HG03066 (cell line): ENCODE measurements around the gene SMARCA5.
"Not testable (repeated sequence)": the region's sequence is repeated elsewhere in the genome, so short reads cannot be mapped to it uniquely, and the experiment has no call there.

ENCODE experiments used
- ATAC-seq: cut with Tn5 transposase; IDR thresholded peaks from one replicate; pipeline ENCODE4 v1.9.1; 2021; ENCODE audit warnings: low read depth; ENCODE audit not compliant: unreplicated experiment

The SMARCA5 gene, protein sequence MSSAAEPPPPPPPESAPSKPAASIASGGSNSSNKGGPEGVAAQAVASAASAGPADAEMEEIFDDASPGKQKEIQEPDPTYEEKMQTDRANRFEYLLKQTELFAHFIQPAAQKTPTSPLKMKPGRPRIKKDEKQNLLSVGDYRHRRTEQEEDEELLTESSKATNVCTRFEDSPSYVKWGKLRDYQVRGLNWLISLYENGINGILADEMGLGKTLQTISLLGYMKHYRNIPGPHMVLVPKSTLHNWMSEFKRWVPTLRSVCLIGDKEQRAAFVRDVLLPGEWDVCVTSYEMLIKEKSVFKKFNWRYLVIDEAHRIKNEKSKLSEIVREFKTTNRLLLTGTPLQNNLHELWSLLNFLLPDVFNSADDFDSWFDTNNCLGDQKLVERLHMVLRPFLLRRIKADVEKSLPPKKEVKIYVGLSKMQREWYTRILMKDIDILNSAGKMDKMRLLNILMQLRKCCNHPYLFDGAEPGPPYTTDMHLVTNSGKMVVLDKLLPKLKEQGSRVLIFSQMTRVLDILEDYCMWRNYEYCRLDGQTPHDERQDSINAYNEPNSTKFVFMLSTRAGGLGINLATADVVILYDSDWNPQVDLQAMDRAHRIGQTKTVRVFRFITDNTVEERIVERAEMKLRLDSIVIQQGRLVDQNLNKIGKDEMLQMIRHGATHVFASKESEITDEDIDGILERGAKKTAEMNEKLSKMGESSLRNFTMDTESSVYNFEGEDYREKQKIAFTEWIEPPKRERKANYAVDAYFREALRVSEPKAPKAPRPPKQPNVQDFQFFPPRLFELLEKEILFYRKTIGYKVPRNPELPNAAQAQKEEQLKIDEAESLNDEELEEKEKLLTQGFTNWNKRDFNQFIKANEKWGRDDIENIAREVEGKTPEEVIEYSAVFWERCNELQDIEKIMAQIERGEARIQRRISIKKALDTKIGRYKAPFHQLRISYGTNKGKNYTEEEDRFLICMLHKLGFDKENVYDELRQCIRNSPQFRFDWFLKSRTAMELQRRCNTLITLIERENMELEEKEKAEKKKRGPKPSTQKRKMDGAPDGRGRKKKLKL

DNA sequence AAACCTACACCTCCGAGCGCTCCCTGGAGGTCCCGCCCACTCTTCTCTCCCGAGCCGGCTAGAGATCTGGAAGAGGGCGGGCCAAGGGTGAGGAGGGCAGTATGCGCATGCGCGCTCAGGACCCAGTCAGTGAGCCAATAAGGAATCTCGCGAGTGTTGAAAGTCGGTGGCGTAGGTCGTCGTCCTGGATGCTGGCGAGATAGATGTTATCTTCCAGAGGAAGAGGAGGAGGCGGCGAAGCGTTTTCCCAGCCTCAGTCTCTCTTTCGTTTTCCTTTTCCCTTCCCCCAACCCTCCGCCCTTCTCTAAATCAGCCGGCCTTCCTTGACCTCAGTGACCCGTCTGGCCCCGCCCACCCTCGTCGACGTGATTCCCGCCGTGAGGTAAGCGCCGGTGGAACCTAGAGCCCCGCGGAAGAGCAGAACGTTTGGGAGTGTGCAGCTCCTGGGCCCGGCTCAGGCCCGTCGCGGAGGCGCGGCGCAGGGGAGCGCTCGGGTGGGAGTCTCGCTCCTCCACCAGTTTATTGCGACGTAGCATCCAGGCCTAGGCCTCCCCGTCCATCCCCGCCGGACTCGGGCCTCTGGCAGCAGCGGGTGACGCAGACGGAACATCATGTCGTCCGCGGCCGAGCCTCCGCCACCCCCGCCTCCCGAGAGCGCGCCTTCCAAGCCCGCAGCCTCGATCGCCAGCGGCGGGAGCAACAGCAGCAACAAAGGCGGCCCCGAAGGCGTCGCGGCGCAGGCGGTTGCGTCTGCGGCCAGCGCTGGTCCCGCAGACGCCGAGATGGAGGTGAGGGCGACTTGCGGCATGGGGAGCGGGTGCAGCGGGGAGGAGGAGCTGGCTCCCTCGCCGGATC, at the start of gene SMARCA5:
TSS of gene SMARCA5 (plus strand) at position 389 of the 855 bp plus-strand sequence. CDS start at position 612, 223 bp downstream.
- ATAC-seq = peak; percentile 81

DNA sequence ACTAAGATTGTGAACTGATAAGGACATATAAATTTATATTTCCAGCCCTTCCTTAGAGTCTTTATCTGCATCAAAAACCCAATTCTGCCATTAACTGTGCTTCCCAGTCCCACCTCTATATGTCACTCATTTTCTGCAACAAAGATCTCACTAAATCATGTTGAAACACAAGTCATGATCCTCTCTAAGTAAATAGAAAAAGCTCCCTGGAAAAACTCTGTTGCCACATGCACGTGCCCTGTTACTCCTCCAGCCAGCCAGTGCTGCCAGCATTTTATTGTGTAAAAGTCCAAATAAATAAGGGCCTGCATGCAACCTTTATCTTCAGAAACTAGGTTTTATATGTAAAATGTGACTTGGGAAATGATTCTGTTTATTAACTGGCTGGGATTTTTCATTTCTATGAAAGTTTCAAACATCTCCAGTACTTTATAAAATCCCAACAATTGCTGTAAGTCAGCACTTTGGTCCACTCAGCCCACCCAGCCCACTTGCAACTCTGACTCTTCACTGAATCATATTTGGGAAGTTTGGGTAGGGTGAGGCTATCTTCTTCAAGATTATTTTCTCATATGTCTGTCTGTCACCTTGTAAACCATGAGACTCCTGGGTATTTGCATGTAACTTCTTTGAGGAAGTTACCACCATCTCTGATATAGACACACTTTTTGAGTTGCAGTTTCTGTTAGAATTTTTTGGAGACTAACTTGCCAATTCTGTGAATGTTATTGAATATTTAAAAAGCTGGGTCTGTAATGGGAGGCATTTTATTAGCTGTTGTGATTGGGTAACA, 40.0 kb upstream of the SMARCA5 start:
- peak; percentile 71 for ATAC-seq

DNA sequence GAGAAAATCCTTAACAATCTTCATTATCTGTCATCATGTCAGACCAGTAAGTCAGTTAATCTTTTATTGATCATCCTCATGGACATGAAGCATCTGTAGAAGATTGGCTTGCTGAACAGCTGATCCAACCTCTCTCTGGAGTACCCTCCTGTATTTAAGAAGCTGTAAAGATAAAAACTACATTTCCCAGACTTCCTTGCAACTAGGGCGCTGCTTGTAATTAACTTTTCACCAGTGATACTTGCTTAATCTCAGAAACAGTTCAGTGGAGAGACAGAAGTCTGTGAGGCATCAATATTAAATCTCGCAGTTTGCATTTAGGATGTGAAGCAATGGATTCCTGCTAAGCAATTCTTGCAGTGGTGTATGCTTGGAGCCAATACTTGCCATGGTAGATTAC, 36.0 kb upstream of the SMARCA5 start:
- ATAC-seq = no peak

DNA sequence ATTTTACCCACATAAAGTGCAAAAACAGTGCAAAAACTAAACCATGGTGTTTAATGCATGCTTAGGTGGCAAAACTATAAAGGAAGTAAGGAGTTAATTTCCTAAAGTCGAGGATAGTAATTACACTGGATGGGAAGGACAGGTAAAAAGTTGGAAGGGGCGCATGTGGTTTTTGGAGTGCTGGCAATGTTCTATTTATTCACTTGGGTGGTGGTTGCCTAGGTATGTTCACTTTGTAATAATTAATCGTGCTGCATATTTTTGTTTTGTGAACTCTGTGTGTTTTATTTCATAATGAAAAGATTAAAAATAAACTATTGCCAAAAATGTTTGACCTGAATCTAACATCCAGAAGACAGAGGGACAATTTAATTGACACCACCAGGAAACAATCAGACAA, 32.1 kb upstream of the SMARCA5 start:
- ATAC-seq = no peak

DNA sequence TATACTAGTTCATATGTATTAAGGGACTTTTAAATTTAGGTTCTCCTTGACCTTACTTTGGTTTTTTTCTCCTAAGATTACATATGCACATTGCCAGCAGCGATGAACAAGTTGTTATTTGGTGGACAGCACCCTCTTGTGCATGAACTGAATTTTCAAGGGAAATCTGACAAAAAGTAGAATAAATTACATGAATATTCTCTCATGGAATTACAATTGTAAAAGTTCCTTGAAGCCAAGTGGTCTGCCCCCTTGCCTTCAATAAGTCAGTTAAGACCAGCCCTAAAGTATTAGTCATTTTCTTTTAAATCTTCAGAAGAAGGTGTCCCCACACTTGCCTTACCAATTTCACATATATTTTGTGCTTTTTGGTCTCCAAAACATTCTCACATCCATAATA, 30.7 kb upstream of the SMARCA5 start:
- ATAC-seq = peak; percentile 67

DNA sequence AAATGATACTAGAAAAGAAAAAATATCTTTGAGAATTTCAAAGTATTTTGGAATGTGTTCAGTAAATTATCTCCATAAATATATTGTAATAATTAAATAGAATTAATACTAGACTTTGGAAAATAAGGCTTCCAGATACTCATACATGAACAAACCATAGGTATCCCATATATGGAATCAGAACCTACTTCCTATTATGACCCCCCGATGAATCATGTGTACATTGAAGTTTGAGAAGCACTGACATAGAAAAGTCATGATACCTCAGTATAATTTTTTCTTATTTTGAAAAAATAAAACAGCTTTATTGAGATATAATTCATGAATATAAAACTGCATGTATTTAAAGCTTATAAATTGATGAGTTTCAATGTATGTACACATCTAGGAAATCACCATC, 27.2 kb upstream of the SMARCA5 start:
- ATAC-seq = no peak

DNA sequence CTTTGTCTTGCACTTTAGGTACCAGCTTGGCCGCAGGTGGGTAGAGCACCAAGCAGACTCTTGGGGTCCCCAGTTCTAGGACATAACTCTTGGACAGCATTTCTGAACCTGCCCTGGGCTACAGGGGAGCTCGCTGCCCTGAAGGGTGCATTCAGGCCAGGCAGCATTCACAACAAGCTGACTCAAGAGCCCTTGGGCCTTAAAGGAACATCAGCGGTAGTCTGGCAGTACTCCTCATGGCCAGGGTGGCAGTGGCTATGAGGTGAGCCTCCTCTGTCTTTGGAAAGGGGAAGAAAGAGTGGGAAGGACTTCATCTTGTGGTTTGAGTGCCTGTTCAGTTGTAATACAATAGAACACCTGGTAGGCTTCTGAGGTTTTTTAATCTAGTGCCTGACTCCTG, 24.8 kb upstream of the SMARCA5 start:
- no peak for ATAC-seq

DNA sequence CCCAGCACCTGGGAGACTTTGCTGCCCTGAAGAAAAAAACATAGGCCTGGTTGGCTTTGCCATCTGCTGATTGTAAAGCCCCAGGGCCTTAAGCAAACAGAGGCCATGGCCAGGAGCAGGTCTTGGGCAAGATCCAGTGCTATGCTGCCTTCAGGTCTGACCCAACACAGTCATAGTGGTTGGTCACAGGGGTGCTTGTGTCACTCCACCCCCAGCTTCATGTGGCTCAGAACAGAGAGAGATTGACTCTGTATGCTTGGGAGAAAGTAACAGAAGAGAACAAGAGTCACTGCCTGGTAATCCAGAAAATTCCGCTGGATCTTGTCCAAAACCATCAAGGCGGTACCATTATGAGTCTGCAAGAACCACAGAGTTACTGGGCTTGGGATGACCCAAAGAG, 24.4 kb upstream of the SMARCA5 start:
- ATAC-seq = no peak

DNA sequence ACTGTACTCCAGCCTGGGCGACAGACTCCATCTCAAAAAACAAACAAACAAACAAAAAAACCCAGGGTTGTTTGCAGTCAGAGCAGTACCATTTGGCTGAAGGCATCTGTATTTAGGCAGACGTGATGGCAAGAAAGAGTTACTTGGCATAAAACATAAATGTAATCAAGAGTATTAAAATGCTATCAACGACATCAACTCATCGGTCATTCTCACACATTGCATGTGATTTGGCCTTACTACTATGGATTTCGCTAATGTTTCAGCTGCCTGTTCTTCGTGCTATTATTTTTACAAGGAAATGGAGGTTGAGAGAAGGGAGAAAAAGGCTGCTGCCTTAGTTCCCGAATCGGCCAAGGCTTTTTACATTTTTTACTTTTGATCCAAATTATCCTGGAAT, 15.5 kb upstream of the SMARCA5 start:
- no peak for ATAC-seq

DNA sequence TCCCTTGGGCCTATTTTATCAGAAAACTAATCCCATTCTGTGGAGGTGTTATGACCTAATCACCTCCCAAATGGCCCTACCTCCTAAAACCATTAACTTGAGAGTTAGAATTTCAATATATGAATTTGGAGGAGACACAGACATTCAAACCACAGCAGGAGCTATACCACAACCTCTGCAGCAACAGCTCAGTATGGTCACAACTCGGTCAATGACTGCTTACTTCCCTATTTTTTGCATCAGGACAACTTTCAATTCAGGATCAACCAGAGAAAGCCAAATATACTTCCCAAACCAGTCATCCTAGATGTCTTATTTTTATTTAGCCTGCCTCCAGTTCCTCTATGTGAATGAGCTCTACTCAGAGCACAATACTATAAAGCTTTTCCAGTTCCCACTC, 11.3 kb upstream of the SMARCA5 start:
- ATAC-seq = no peak

DNA sequence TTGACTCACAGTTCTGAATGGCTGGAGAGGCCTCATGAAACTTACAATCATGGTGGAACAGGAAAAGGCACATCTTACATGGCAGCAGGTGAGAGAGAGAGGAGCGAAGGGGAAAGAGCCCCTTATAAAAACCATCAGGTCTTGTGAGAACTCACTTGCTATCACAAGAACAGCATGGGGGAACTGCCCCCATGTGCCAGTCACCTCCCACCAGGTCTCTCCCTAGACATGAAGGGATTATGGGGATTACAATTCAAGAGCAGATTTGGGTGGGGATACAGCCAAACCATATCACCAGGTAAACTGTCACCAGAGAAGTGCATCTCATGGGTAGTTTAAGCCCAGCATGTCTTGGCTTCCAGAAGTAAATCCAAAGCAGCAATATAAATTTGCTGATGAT, 7.5 kb upstream of the SMARCA5 start:
- ATAC-seq = no peak

DNA sequence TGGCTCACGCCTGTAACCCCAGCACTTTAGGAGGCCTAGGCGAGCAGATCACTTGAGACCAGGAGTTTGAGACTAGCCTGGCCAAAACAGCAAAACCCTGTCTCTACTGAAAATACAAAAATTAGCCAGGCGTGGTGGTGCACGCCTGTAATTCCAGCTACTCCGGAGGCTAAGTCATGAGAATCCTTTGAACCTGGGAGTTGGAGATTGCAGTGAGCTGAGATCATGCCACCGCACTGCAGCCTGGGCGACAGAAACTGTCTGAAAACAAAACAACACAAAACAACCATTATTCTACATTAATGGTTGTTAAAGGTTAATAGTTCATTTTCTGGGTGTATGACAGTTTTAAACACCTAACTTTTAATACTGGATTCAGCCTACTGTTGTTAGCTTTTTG, 1.6 kb upstream of the SMARCA5 start:
- ATAC-seq = no peak

DNA sequence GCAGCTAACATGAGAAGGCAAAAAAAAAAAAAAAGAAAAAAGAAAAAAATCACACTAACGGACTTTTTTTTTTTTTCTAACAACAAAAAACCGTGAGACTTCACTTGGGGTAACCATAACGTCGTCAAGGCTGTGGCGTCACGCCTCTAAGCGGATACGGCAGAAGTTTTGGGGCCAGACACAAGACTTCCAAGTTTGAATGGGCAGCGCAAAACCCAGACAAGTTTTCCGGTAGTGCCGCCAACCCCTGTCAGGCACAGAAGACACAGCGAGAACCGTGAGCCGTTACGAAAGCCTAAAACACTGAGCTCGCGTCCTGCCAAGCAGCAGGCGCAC, 556 bp upstream of the SMARCA5 start:
- peak; percentile 30 for ATAC-seq

DNA sequence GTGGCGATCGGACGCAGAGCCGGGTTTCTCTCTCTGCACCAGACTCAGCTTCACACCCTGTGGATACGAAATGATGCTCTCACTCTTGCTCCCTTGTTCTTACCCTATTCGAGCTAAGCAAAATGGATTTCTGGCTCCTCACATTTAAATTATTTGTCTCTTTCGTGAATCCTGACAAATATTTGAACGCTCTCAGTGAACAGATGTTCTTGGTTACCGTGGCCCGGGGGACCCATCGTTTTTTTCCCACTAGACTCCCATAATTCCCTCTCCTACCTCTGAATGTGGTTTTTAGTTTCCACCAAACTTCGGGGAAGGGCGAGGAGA, 630 bp downstream of the SMARCA5 start:
- ATAC-seq = no peak

DNA sequence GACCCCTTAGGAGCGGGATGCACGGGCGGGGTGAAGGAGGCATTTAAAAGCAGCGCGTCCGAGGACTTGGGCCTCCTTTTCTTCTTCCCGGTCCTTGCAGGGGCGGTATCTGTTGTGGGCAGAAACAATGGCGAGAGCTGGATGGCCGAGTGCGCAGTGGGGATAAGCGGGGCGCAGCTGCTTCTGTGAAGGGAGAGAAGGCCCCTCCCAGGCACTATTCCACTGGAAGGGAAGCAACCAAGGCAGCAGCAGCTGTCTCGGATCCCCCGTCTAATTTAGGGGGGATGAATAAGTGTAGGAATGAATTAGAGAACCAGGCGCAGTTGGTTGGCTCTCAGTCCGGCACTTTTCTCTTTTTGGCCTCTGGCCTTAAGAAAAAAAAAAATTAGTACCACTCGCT, 995 bp downstream of the SMARCA5 start:
- no peak for ATAC-seq

DNA sequence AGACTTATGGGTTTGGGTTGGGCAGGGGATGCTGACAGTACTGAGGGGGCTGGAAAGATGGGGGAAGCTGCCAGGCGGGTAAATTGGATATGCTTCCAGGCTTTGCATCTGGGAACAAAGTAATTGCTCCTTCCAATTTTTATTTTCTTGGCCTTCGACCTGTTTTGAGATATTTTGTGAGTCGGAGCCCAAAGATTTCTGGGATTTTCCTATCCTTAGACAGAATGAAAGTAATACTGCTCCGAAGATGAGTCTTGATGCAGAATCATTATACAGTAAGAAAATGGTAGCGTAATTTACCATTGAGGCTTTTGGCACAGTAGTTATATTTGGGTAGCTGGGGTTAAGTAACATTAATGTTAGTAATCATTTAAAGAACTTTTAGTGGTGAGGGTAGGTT, 1.4 kb downstream of the SMARCA5 start:
- ATAC-seq = no peak

DNA sequence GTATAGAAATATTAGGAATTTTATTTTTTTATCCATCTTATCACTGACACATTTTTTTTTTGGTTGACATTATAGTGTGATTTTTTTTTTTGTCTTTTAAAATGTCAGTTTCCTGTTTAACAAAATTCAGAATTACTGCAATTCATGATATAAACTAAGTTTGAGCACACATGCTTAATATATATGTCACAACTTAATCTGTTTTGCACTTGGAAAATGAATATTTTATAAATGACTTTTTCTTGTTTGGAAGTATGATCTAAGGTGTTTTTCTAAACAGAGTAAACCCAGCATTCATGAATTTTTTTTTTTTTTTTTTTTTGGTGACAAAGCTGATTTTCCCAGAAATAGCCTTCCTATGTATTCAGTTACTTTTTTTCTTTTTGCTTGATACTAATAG, 2.4 kb downstream of the SMARCA5 start:
- ATAC-seq = no peak

DNA sequence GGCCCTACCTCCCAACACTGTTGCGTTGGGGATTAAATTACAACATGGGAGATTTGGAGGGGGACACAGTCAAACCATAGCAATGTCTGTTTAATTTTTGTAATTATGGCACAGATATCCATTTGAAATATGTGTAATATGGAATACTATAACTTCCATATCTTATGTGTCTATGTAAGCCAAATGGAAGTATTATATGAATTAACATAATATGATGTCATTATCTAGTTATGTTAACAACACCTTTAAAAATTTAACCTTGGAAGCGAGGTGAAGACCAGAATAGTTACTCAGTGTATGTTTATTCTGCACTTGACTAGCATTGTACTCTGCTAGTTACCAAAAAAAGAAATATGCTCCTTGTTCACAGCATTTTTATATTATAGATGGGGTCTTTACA, 4.3 kb downstream of the SMARCA5 start:
- ATAC-seq = no peak

DNA sequence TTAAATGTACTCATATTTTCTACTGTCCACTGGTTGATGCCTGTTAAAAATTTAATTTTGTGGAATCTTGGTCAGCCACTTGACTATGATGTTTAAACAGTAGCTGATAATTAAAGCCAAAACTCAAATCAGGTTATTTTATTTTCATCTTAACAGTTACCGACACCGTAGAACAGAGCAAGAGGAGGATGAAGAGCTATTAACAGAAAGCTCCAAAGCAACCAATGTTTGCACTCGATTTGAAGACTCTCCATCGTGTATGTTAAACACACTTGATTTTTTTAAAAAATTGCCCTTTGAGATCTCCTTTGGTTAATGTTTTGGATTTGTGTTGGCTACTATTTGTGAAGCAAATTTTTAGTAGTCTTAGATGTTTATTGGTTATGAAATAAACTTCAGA, 10.7 kb downstream of the SMARCA5 start:
- ATAC-seq = no peak

DNA sequence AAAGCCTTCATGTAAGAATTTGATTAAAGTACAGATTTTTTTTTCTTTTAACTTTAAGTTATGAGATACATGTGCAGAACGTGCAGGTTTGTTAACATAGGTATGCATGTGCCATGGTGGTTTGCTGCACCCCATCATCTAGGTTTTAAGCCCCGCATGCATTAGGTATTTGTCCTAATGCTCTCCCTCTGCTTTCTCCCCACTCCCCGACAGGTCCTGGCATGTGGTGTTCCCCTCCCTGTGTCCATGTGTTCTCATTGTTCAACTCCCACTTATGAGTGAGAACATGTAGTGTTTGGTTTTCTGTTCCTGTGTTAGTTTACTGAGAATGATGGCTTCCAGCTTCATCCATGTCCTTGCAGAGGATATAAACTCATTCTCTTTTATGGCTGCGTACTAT, 14.5 kb downstream of the SMARCA5 start:
- not testable (repeated sequence) for ATAC-seq
